ENCODE data around the gene CD68.
A peak's percentile ranks its signal among the peaks of the same experiment; 100 is the strongest.
"Not testable (repeated sequence)": the region's sequence is repeated elsewhere in the genome, so short reads cannot be mapped to it uniquely, and the experiment has no call there.

The CD68 gene

GRCh38 chr17:7613769-7614424 is 34.5 kb downstream of the CD68 start:
- DNase-seq (ENCODE audit: low read depth): peak; percentile 30

- peak; percentile 100 for DNase-seq (ENCODE audit: low read depth)
Observed at GRCh38 chr17:7614425-7615264, 35.2 kb downstream of the CD68 start, which contains the start of gene FXR2. FXR2 (minus strand) TSS chr17:7614897; CDS start chr17:7614532, 365 bp downstream.

GRCh38 chr17:7615265-7615747 is 35.9 kb downstream of the CD68 start:
- no peak for DNase-seq (ENCODE audit: low read depth)

- DNase-seq (ENCODE audit: low read depth): no peak
Observed at GRCh38 chr17:7618608-7619007, 39.2 kb downstream of the CD68 start.

- no peak for DNase-seq (ENCODE audit: low read depth)
Observed at GRCh38 chr17:7620835-7621234, 41.4 kb downstream of the CD68 start.

- no peak for DNase-seq (ENCODE audit: low read depth)
Observed at GRCh38 chr17:7623661-7624060, 44.2 kb downstream of the CD68 start.

- DNase-seq (ENCODE audit: low read depth): not testable (repeated sequence)
Observed at GRCh38 chr17:7625749-7626148, 46.3 kb downstream of the CD68 start.

GRCh38 chr17:7626307-7626706 is 46.9 kb downstream of the CD68 start:
- DNase-seq (ENCODE audit: low read depth): no peak

GRCh38 chr17:7626956-7627249 is 47.5 kb downstream of the CD68 start:
- no peak for DNase-seq (ENCODE audit: low read depth)

- peak; percentile 93 for DNase-seq (ENCODE audit: low read depth)
Observed at GRCh38 chr17:7627250-7628121, 48.0 kb downstream of the CD68 start, which contains the start of gene SAT2. SAT2 (minus strand) TSS chr17:7627821; CDS start chr17:7627635, 186 bp downstream.

GRCh38 chr17:7629939-7630571 is 50.6 kb downstream of the CD68 start, which contains the start of gene SHBG:
SHBG (plus strand) TSS chr17:7630135; CDS start chr17:7630173, 38 bp downstream.
- DNase-seq (ENCODE audit: low read depth): no peak

Data from amniotic epithelial cell (primary cell).